HEK293T (cell line): ENCODE measurements around the gene SPDEF.

Experiments
- CTCF ChIA-PET: fragments of 350-600 bp; formaldehyde crosslinking; extraction: SDS; loops from one replicate; lab custom pipeline; 2021; ENCODE audit warnings: antibody characterized with exemption, inconsistent platforms; lab: Yijun Ruan, JAX
- POLR2A ChIA-PET: fragments of 350-600 bp; formaldehyde crosslinking; extraction: SDS; loops from one replicate; lab custom pipeline; 2020; ENCODE audit warnings: antibody characterized with exemption, inconsistent platforms; lab: Yijun Ruan, JAX
- DNase-seq: peaks from one replicate; pipeline ENCODE4 v3.0.0; 2012; ENCODE audit warnings: mixed read lengths; ENCODE audit errors: extremely low spot score
- ARNT ChIP-seq: fragments of 450-650 bp; IDR thresholded peaks from 2 replicates; pipeline ENCODE4 v1.6.1; 2017; ENCODE audit warnings: mild to moderate bottlenecking
- BHLHE40 ChIP-seq: fragments of 450-650 bp; IDR thresholded peaks from 2 replicates; pipeline ENCODE4 v1.6.1; 2016; ENCODE audit warnings: mild to moderate bottlenecking, moderate library complexity, borderline replicate concordance
- CTBP1 ChIP-seq: fragments of 450-650 bp; IDR thresholded peaks from 2 replicates; pipeline ENCODE4 v1.6.1; 2016; ENCODE audit warnings: borderline replicate concordance
- ELF4 ChIP-seq: fragments of 450-650 bp; IDR thresholded peaks from 2 replicates; pipeline ENCODE4 v1.6.1; 2017; ENCODE audit warnings: antibody characterized with exemption
- FOXA1 ChIP-seq: fragments of 450-650 bp; IDR thresholded peaks from 2 replicates; pipeline ENCODE4 v1.6.1; 2016; ENCODE audit warnings: mild to moderate bottlenecking
- FOXK2 ChIP-seq: fragments of 450-650 bp; IDR thresholded peaks from 2 replicates; pipeline ENCODE4 v1.6.1; 2016; ENCODE audit warnings: mild to moderate bottlenecking
- FOXM1 ChIP-seq: fragments of 450-650 bp; IDR thresholded peaks from 2 replicates; pipeline ENCODE4 v1.6.1; 2017; ENCODE audit warnings: mild to moderate bottlenecking, borderline replicate concordance
- HDGF ChIP-seq: fragments of 450-650 bp; IDR thresholded peaks from 2 replicates; pipeline ENCODE4 v1.6.1; 2017; ENCODE audit warnings: antibody characterized with exemption, borderline replicate concordance
- L3MBTL2 ChIP-seq: fragments of 450-650 bp; conservative IDR thresholded peaks from 2 replicates; pipeline ENCODE4 v1.6.1; 2016; ENCODE audit warnings: mild to moderate bottlenecking
- LEF1 ChIP-seq: fragments of 450-650 bp; IDR thresholded peaks from 2 replicates; pipeline ENCODE4 v1.6.1; 2017; ENCODE audit warnings: mild to moderate bottlenecking, borderline replicate concordance
- NFRKB ChIP-seq: fragments of 450-650 bp; IDR thresholded peaks from 2 replicates; pipeline ENCODE4 v1.6.1; 2016; ENCODE audit warnings: mild to moderate bottlenecking, moderate library complexity
- PKNOX1 ChIP-seq: fragments of 450-650 bp; IDR thresholded peaks from 2 replicates; pipeline ENCODE4 v1.6.1; 2016
- SP1 ChIP-seq: fragments of 450-650 bp; IDR thresholded peaks from 2 replicates; pipeline ENCODE4 v1.6.1; 2017
- SUZ12 ChIP-seq: fragments of 450-650 bp; IDR thresholded peaks from 2 replicates; pipeline ENCODE4 v1.6.1; 2016; ENCODE audit warnings: mild to moderate bottlenecking
- TARDBP ChIP-seq: fragments of 450-650 bp; IDR thresholded peaks from 2 replicates; pipeline ENCODE4 v1.6.1; 2016
- ZNF384 ChIP-seq: fragments of 450-650 bp; IDR thresholded peaks from 2 replicates; pipeline ENCODE4 v1.6.1; 2016

SPDEF gene

GRCh38 chr6:34529665-34530327, 26.3 kb downstream of the SPDEF start:
- no peak for TF ChIP-seq ZNF384
- no peak for TF ChIP-seq HDGF
- TF ChIP-seq L3MBTL2 = no peak
- no peak for TF ChIP-seq TARDBP
- no peak for TF ChIP-seq FOXA1
- no peak for TF ChIP-seq ARNT
- TF ChIP-seq FOXK2 = no peak
- no peak for TF ChIP-seq ELF4
- TF ChIP-seq SUZ12 = no peak
- no peak for TF ChIP-seq NFRKB
- TF ChIP-seq CTBP1 = no peak
- TF ChIP-seq BHLHE40 = no peak
- no peak for TF ChIP-seq SP1
- no peak for TF ChIP-seq LEF1
- no peak for TF ChIP-seq PKNOX1
- no peak for TF ChIP-seq FOXM1
- CTCF ChIA-PET = interaction anchor here (0.5 kb wide), 1 partner anchor 202 kb away, joined by 3 read pairs; no protein-coding TSS in a partner anchor
- POLR2A ChIA-PET = no interaction called here
- DNase-seq = no peak

GRCh38 chr6:34528996-34529664, 27.0 kb downstream of the SPDEF start:
- ChIA-PET POLR2A (no interaction called here), CTCF (no interaction called here)
- TF ChIP-seq CTBP1 = no peak
- no peak for TF ChIP-seq FOXM1
- no peak for TF ChIP-seq TARDBP
- TF ChIP-seq FOXA1 = no peak
- TF ChIP-seq FOXK2 = no peak
- TF ChIP-seq NFRKB = no peak
- no peak for TF ChIP-seq ELF4
- no peak for TF ChIP-seq PKNOX1
- TF ChIP-seq L3MBTL2 = no peak
- TF ChIP-seq BHLHE40 = no peak
- TF ChIP-seq SUZ12 = no peak
- TF ChIP-seq ZNF384 = no peak
- no peak for TF ChIP-seq ARNT
- no peak for TF ChIP-seq HDGF
- TF ChIP-seq SP1 = no peak
- no peak for DNase-seq

DNA sequence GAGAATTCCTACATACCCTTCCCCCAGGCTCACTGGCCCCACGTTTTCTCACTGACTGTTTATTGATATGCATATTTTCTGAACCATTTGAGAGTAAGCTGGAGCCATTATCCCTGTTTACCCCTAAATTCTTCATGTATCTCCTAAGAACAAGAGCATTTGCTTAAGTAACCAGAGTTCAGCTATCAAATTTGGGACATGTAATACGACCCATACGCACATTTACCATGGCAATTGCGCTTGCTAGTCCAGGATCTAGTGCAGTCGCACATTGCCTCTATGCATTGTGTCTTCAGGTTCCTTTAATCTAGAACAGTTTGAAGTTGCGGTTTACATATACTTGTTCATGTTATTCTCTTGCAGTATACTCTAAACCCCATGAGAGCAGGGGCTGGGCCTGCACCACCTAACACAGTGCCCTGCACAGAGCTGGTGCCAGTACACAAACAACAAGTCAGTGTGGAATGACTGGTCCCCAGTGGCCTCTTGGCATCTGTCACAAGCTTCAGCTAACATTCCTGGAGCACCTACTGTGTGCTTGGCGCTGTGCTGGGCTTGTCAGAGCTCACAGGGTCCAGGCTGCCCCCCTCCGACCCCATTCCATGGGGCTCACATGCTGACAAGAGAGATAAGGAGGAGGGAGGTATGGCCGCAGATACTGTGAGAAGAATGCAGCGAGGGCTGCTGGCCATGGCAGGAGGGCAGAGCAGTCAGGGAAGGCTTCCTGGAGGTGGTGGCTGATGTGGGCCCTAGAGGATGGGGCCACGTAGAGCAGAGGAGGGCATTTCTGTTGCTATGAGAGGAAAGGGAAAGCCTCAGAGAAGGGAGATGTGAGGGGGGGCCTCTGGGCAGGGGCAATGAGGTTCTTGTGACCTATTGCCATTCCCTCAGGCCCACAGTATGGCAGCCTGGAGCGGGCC, 28.1 kb downstream of the SPDEF start:
- CTCF ChIA-PET = interaction anchor here (0.6 to 2.3 kb wide), 2 partner anchors 82 to 552 kb away, joined by 3 to 8 read pairs; no protein-coding TSS in a partner anchor
- DNase-seq = no peak
- POLR2A ChIA-PET = interaction anchor here (0.7 to 0.8 kb wide), 2 partner anchors 10 to 81 kb away, joined by 4 read pairs; no protein-coding TSS in a partner anchor
- TF ChIP-seq SP1 (no peak), FOXM1 (no peak), HDGF (no peak), ARNT (no peak), TARDBP (no peak), ZNF384 (no peak), FOXK2 (no peak), NFRKB (no peak), SUZ12 (no peak), ELF4 (no peak), PKNOX1 (no peak), BHLHE40 (no peak), L3MBTL2 (no peak)

DNA sequence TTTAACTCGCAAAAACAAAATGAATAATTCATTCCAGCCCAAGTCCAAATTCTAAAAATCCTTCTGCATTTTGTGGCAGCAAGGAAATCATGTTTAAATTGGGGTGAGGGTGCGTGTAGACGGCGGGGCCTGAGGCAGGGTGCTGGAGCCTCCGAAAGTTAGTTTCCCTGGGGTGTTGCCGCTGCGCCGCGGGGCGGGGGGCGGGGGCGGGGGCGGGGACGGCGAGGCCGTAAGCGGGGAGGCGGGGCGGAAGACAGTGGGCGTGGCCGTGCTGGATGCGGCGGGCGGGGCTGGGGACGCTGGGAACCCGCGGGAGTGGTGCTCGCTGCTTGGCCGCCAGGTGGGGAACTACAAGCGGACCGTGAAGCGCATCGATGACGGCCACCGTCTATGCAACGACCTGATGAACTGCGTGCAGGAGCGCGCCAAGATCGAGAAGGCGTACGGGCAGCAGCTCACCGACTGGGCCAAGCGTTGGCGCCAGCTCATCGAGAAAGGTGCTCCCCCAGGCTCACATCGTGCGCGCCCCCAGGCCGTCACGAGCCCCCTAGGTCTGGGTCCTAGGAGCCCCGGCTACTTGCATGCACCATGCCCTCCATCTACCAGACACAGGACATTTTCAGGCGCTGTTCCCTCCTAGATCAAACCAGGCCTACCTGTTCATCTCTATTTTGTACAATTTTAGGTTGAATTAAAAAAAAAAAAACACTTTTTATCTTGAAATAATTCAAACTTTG, 29.0 kb downstream of the SPDEF start:
- CTCF ChIA-PET = interaction anchor here (0.6 to 2.3 kb wide), 2 partner anchors 83 to 553 kb away, joined by 3 to 8 read pairs; no protein-coding TSS in a partner anchor
- TF ChIP-seq FOXM1 = no peak
- TF ChIP-seq TARDBP = no peak
- TF ChIP-seq LEF1 = no peak
- TF ChIP-seq BHLHE40 = no peak
- no peak for TF ChIP-seq ZNF384
- no peak for TF ChIP-seq ARNT
- TF ChIP-seq FOXK2 = no peak
- TF ChIP-seq SUZ12 = no peak
- TF ChIP-seq SP1 = no peak
- no peak for TF ChIP-seq FOXA1
- TF ChIP-seq NFRKB = no peak
- TF ChIP-seq HDGF = no peak
- no peak for TF ChIP-seq PKNOX1
- no peak for TF ChIP-seq ELF4
- DNase-seq = peak; percentile 98
- POLR2A ChIA-PET = interaction anchor here (0.8 to 1.2 kb wide), 3 partner anchors 8 to 82 kb away, joined by 3 to 4 read pairs (median 4); no protein-coding TSS in a partner anchor
